HG03175 (cell line): ENCODE measurements around the gene ROMO1.
A peak's percentile ranks its signal among the peaks of the same experiment; 100 is the strongest.

Source experiments
- ATAC-seq: cut with Tn5 transposase; IDR thresholded peaks from one replicate; pipeline ENCODE4 v1.9.1; 2021; ENCODE audit warnings: mild to moderate bottlenecking, moderate library complexity; ENCODE audit not compliant: unreplicated experiment

The ROMO1 gene

GRCh38 chr20:35699127-35699956 lies at the start of gene ROMO1, which contains the start of gene NFS1:
Gene ROMO1 (plus strand): TSS chr20:35699405. CDS start chr20:35699633, 228 bp downstream.
Gene NFS1 (minus strand): TSS chr20:35699352. CDS start chr20:35699288, 64 bp downstream.
- ATAC-seq = peak; percentile 87

GRCh38 chr20:35650632-35651031 lies 48.6 kb upstream of the ROMO1 start:
- no peak for ATAC-seq

GRCh38 chr20:35651958-35652357 lies 47.2 kb upstream of the ROMO1 start:
- ATAC-seq = no peak

GRCh38 chr20:35652641-35653429 lies 46.4 kb upstream of the ROMO1 start:
- ATAC-seq = no peak

- ATAC-seq = no peak
These were observed 45.8 kb upstream of the ROMO1 start for GRCh38 chr20:35653430-35653734.

- ATAC-seq = no peak
These were observed 45.3 kb upstream of the ROMO1 start for GRCh38 chr20:35653893-35654292.

GRCh38 chr20:35654415-35654814 lies 44.8 kb upstream of the ROMO1 start:
- ATAC-seq = no peak

- ATAC-seq = no peak
These were observed 41.9 kb upstream of the ROMO1 start for GRCh38 chr20:35657271-35657670.

- no peak for ATAC-seq
These were observed 38.9 kb upstream of the ROMO1 start for GRCh38 chr20:35660122-35660937.

GRCh38 chr20:35661053-35661452 lies 38.2 kb upstream of the ROMO1 start:
- no peak for ATAC-seq

GRCh38 chr20:35661908-35662307 lies 37.3 kb upstream of the ROMO1 start:
- no peak for ATAC-seq

GRCh38 chr20:35662551-35662950 lies 36.7 kb upstream of the ROMO1 start:
- ATAC-seq = no peak

GRCh38 chr20:35663516-35664465 lies 35.4 kb upstream of the ROMO1 start:
- ATAC-seq = peak; percentile 38

GRCh38 chr20:35664466-35665206 lies 34.6 kb upstream of the ROMO1 start, which contains the start of the genes CPNE1 and RBM12:
Gene CPNE1 (minus strand): TSS chr20:35664900. CDS start chr20:35632923, 31,977 bp downstream.
Gene RBM12 (minus strand): TSS chr20:35664900. CDS start chr20:35655322, 9,578 bp downstream.
- peak; percentile 85 for ATAC-seq

GRCh38 chr20:35665949-35666288 lies 33.3 kb upstream of the ROMO1 start:
- ATAC-seq = no peak

GRCh38 chr20:35669221-35669620 lies 30.0 kb upstream of the ROMO1 start:
- ATAC-seq = no peak

GRCh38 chr20:35669681-35670080 lies 29.5 kb upstream of the ROMO1 start:
- no peak for ATAC-seq

- no peak for ATAC-seq
These were observed 25.3 kb upstream of the ROMO1 start for GRCh38 chr20:35673884-35674283.

- ATAC-seq = no peak
These were observed 24.3 kb upstream of the ROMO1 start for GRCh38 chr20:35674921-35675320.
